Mucosa of stomach (tissue), 1 donor: Measurements from ENCODE around the gene ALLC.

Experiments used
- H3K27me3 ChIP-seq: one replicate; pipeline ENCODE4 v1.7.0; 2013; ENCODE audit warnings: mild to moderate bottlenecking, low read length; ENCODE audit not compliant: control insufficient read depth, insufficient read depth
- H3K36me3 ChIP-seq: one replicate; pipeline ENCODE4 v1.7.0; 2013; ENCODE audit warnings: low read length; ENCODE audit not compliant: control insufficient read depth, insufficient read depth
- H3K4me1 ChIP-seq: one replicate; pipeline ENCODE4 v1.7.0; 2013; ENCODE audit warnings: mild to moderate bottlenecking, low read length; ENCODE audit not compliant: control insufficient read depth, insufficient read depth
- H3K4me3 ChIP-seq: one replicate; pipeline ENCODE4 v1.7.0; 2013; ENCODE audit warnings: low read length
- H3K9ac ChIP-seq: one replicate; pipeline ENCODE4 v1.7.0; 2013; ENCODE audit warnings: mild to moderate bottlenecking, low read length, moderate library complexity
- H3K9me3 ChIP-seq: one replicate; pipeline ENCODE4 v1.7.0; 2013; ENCODE audit warnings: mild to moderate bottlenecking, low read length, moderate library complexity; ENCODE audit not compliant: control insufficient read depth
- donor health status: Pancreatic carcinoma.

Gene ALLC

GRCh38 chr2:3636586-3637310 is 21.3 kb upstream of the ALLC start:
- Histone ChIP-seq H3K9ac (no peak overlapping the region), H3K4me3 (no peak overlapping the region), H3K27me3 (peaks cover 6% of the 10 kb centered on the region), H3K9me3 (no peaks in the 10 kb centered on the region), H3K36me3 (no peaks in the 10 kb centered on the region), H3K4me1 (no peaks in the 10 kb centered on the region)

- H3K36me3 ChIP-seq = no peaks in the 10 kb centered on the region
- H3K9ac ChIP-seq = no peak overlapping the region
- H3K4me3 ChIP-seq = no peak overlapping the region
- H3K27me3 ChIP-seq = peaks cover 6% of the 10 kb centered on the region
- H3K4me1 ChIP-seq = no peaks in the 10 kb centered on the region
- no peaks in the 10 kb centered on the region for H3K9me3 ChIP-seq
Observed at GRCh38 chr2:3637311-3637675, 20.7 kb upstream of the ALLC start.

- Histone ChIP-seq H3K36me3 (no peaks in the 10 kb centered on the region), H3K9ac (no peak overlapping the region), H3K9me3 (no peaks in the 10 kb centered on the region), H3K27me3 (peaks cover 6% of the 10 kb centered on the region), H3K4me1 (no peaks in the 10 kb centered on the region), H3K4me3 (no peak overlapping the region)
Observed at GRCh38 chr2:3637692-3638455, 20.1 kb upstream of the ALLC start.

- Histone ChIP-seq H3K4me1 (no peaks in the 10 kb centered on the region), H3K4me3 (no peak overlapping the region), H3K9ac (no peak overlapping the region), H3K27me3 (peaks cover 6% of the 10 kb centered on the region), H3K36me3 (no peaks in the 10 kb centered on the region), H3K9me3 (no peaks in the 10 kb centered on the region)
Observed at GRCh38 chr2:3638456-3638810, 19.6 kb upstream of the ALLC start.

- Histone ChIP-seq H3K4me3 (no peak overlapping the region), H3K9ac (no peak overlapping the region), H3K36me3 (no peaks in the 10 kb centered on the region), H3K9me3 (no peaks in the 10 kb centered on the region), H3K27me3 (peaks cover 6% of the 10 kb centered on the region), H3K4me1 (no peaks in the 10 kb centered on the region)
Observed at GRCh38 chr2:3639015-3639630, 18.9 kb upstream of the ALLC start.

- H3K9me3 ChIP-seq = no peaks in the 10 kb centered on the region
- H3K4me3 ChIP-seq = no peak overlapping the region
- H3K36me3 ChIP-seq = no peaks in the 10 kb centered on the region
- no peak overlapping the region for H3K9ac ChIP-seq
- H3K27me3 ChIP-seq = peaks cover 6% of the 10 kb centered on the region
- H3K4me1 ChIP-seq = no peaks in the 10 kb centered on the region
Observed at GRCh38 chr2:3639653-3640052, 18.3 kb upstream of the ALLC start.

GRCh38 chr2:3641181-3641580 is 16.8 kb upstream of the ALLC start:
- H3K36me3 ChIP-seq = no peaks in the 10 kb centered on the region
- no peaks in the 10 kb centered on the region for H3K4me1 ChIP-seq
- no peaks in the 10 kb centered on the region for H3K9me3 ChIP-seq
- H3K4me3 ChIP-seq = no peak overlapping the region
- H3K27me3 ChIP-seq = peaks cover 6% of the 10 kb centered on the region
- H3K9ac ChIP-seq = no peak overlapping the region

- no peaks in the 10 kb centered on the region for H3K9me3 ChIP-seq
- no peaks in the 10 kb centered on the region for H3K36me3 ChIP-seq
- peaks cover 4% of the 10 kb centered on the region for H3K27me3 ChIP-seq
- H3K4me3 ChIP-seq = no peak overlapping the region
- H3K4me1 ChIP-seq = no peaks in the 10 kb centered on the region
- no peak overlapping the region for H3K9ac ChIP-seq
Observed at GRCh38 chr2:3641841-3642421, 16.1 kb upstream of the ALLC start.

- Histone ChIP-seq H3K9me3 (no peaks in the 10 kb centered on the region), H3K36me3 (no peaks in the 10 kb centered on the region), H3K9ac (no peak overlapping the region), H3K4me3 (no peak overlapping the region), H3K27me3 (no peaks in the 10 kb centered on the region), H3K4me1 (no peaks in the 10 kb centered on the region)
Observed at GRCh38 chr2:3642521-3643215, 15.3 kb upstream of the ALLC start.

- Histone ChIP-seq H3K4me1 (no peaks in the 10 kb centered on the region), H3K4me3 (no peak overlapping the region), H3K9ac (no peak overlapping the region), H3K27me3 (no peaks in the 10 kb centered on the region), H3K36me3 (no peaks in the 10 kb centered on the region), H3K9me3 (no peaks in the 10 kb centered on the region)
Observed at GRCh38 chr2:3643371-3644245, 14.4 kb upstream of the ALLC start.

GRCh38 chr2:3644246-3644525 is 13.8 kb upstream of the ALLC start:
- Histone ChIP-seq H3K27me3 (no peaks in the 10 kb centered on the region), H3K4me3 (no peak overlapping the region), H3K9me3 (no peaks in the 10 kb centered on the region), H3K9ac (no peak overlapping the region), H3K4me1 (no peaks in the 10 kb centered on the region), H3K36me3 (no peaks in the 10 kb centered on the region)
